HEK293 (cell line): ENCODE measurements around the gene MYO5C.
"Not testable (repeated sequence)": the region's sequence is repeated elsewhere in the genome, so short reads cannot be mapped to it uniquely, and the experiment has no call there.

Source experiments
- CTCF ChIA-PET: fragments of 350-600 bp; formaldehyde crosslinking; extraction: SDS; loops from one replicate; lab custom pipeline; 2021; ENCODE audit warnings: antibody characterized with exemption; lab: Yijun Ruan, JAX
- POLR2A ChIA-PET: fragments of 300-600 bp; formaldehyde crosslinking; extraction: SDS; loops from one replicate; lab custom pipeline; 2020; ENCODE audit warnings: antibody characterized with exemption, inconsistent platforms; lab: Yijun Ruan, JAX
- H3K27ac ChIP-seq: fragments of 200-500 bp; sonication (Bioruptor generic); 2 replicates; pipeline ENCODE4 v1.5.1; 2014; ENCODE audit warnings: low read depth, low read length, control low read depth, inconsistent platforms; ENCODE audit errors: extremely low read depth
- H3K36me3 ChIP-seq, 2 experiments: fragments of 200-500 bp in 1 of 2; sonication (Bioruptor generic) in 1 of 2; 1 replicate in 1 of 2; 2 replicates in 1 of 2; pipeline ENCODE4 v1.5.1; 2014 to 2017; ENCODE audit warnings: inconsistent platforms in 2 of 2, low read length in 2 of 2; ENCODE audit not compliant: control insufficient read depth in 2 of 2, insufficient read depth in 1 of 2
- H3K4me1 ChIP-seq: fragments of 200-500 bp; sonication (Bioruptor generic); 2 replicates; pipeline ENCODE4 v1.5.1; 2014; ENCODE audit warnings: mild to moderate bottlenecking, low read length, inconsistent platforms; ENCODE audit not compliant: control insufficient read depth, insufficient read depth
- H3K4me3 ChIP-seq: 2 replicates; pipeline ENCODE4 v1.5.1; 2011; ENCODE audit warnings: low read depth, mild to moderate bottlenecking, control low read depth, low read length, moderate library complexity
- H3K9me3 ChIP-seq: fragments of 200-500 bp; sonication (Bioruptor generic); 2 replicates; pipeline ENCODE4 v1.5.1; 2014; ENCODE audit warnings: low read depth, low read length, inconsistent platforms; ENCODE audit not compliant: control insufficient read depth, insufficient read depth
- HOXC10 ChIP-seq: sonication (generic); formaldehyde crosslinking; IDR thresholded peaks from 2 replicates; pipeline ENCODE4 v1.8.1; 2023; ENCODE audit warnings: mild to moderate bottlenecking, missing genetic modification reagents
- OVOL3 ChIP-seq: fragments of 450-650 bp; formaldehyde crosslinking; IDR thresholded peaks from 2 replicates; pipeline ENCODE4 v1.5.1; 2016; ENCODE audit warnings: missing biosample characterization, missing genetic modification characterization
- SP3 ChIP-seq: fragments of 450-650 bp; formaldehyde crosslinking; IDR thresholded peaks from 2 replicates; pipeline ENCODE4 v1.5.1; 2016; ENCODE audit warnings: missing biosample characterization, missing genetic modification characterization
- ZBTB17 ChIP-seq: fragments of 450-650 bp; formaldehyde crosslinking; IDR thresholded peaks from 2 replicates; pipeline ENCODE4 v1.5.1; 2016; ENCODE audit warnings: missing biosample characterization, missing genetic modification characterization
- ZFHX2 ChIP-seq: fragments of 450-650 bp; formaldehyde crosslinking; conservative IDR thresholded peaks from 2 replicates; pipeline ENCODE4 v1.5.1; 2016; ENCODE audit warnings: missing biosample characterization, missing genetic modification characterization
- ZIC2 ChIP-seq: fragments of 450-650 bp; formaldehyde crosslinking; IDR thresholded peaks from 2 replicates; pipeline ENCODE4 v1.5.1; 2016; ENCODE audit warnings: missing biosample characterization, missing genetic modification characterization
- ZNF133 ChIP-seq: fragments of 450-650 bp; formaldehyde crosslinking; IDR thresholded peaks from 2 replicates; pipeline ENCODE4 v1.5.1; 2016; ENCODE audit warnings: missing biosample characterization, missing genetic modification characterization
- ZNF174 ChIP-seq: fragments of 450-650 bp; formaldehyde crosslinking; IDR thresholded peaks from 2 replicates; pipeline ENCODE4 v1.5.0; 2017; ENCODE audit warnings: missing biosample characterization, mild to moderate bottlenecking, missing genetic modification characterization
- ZNF19 ChIP-seq: fragments of 450-650 bp; formaldehyde crosslinking; IDR thresholded peaks from 2 replicates; pipeline ENCODE4; 2016; ENCODE audit warnings: missing biosample characterization, missing genetic modification characterization, low read depth
- ZNF2 ChIP-seq: fragments of 450-650 bp; formaldehyde crosslinking; IDR thresholded peaks from 2 replicates; pipeline ENCODE4 v1.5.1; 2016; ENCODE audit warnings: missing biosample characterization, missing genetic modification characterization
- ZNF202 ChIP-seq: fragments of 450-650 bp; formaldehyde crosslinking; IDR thresholded peaks from 2 replicates; pipeline ENCODE4 v1.5.1; 2016; ENCODE audit warnings: missing biosample characterization, missing genetic modification characterization, borderline replicate concordance
- ZNF514 ChIP-seq: fragments of 450-650 bp; formaldehyde crosslinking; IDR thresholded peaks from 2 replicates; pipeline ENCODE4 v1.5.1; 2016; ENCODE audit warnings: missing biosample characterization, missing genetic modification characterization
- ZNF600 ChIP-seq: fragments of 450-650 bp; formaldehyde crosslinking; IDR thresholded peaks from 2 replicates; pipeline ENCODE4 v1.5.1; 2016; ENCODE audit warnings: missing biosample characterization, missing genetic modification characterization
- ZNF629 ChIP-seq: fragments of 450-650 bp; formaldehyde crosslinking; IDR thresholded peaks from 2 replicates; pipeline ENCODE4 v1.5.1; 2017; ENCODE audit warnings: missing biosample characterization, missing genetic modification characterization
- ZNF701 ChIP-seq: fragments of 450-650 bp; formaldehyde crosslinking; IDR thresholded peaks from 2 replicates; pipeline ENCODE4 v1.5.1; 2016; ENCODE audit warnings: missing biosample characterization, missing genetic modification characterization
- ZNF707 ChIP-seq: fragments of 450-650 bp; formaldehyde crosslinking; IDR thresholded peaks from 2 replicates; pipeline ENCODE4 v1.5.1; 2016; ENCODE audit warnings: missing biosample characterization, missing genetic modification characterization
- ZNF747 ChIP-seq: fragments of 450-650 bp; formaldehyde crosslinking; IDR thresholded peaks from 2 replicates; pipeline ENCODE4 v1.5.1; 2016; ENCODE audit warnings: missing biosample characterization, missing genetic modification characterization
- ZNF76 ChIP-seq: fragments of 450-650 bp; formaldehyde crosslinking; IDR thresholded peaks from 2 replicates; pipeline ENCODE4; 2016; ENCODE audit warnings: low read depth, missing biosample characterization, missing genetic modification characterization, borderline replicate concordance
- ZSCAN16 ChIP-seq: fragments of 450-650 bp; formaldehyde crosslinking; IDR thresholded peaks from 2 replicates; pipeline ENCODE4 v1.5.1; 2016; ENCODE audit warnings: missing biosample characterization, missing genetic modification characterization
- ZXDB ChIP-seq: fragments of 450-650 bp; formaldehyde crosslinking; IDR thresholded peaks from 2 replicates; pipeline ENCODE4 v1.5.1; 2016; ENCODE audit warnings: missing biosample characterization, missing genetic modification characterization
- TF ChIP-seq, protein P1 (sequence below): fragments of 450-650 bp; formaldehyde crosslinking; IDR thresholded peaks from 2 replicates; pipeline ENCODE4 v1.5.0; 2017; ENCODE audit warnings: missing biosample characterization, missing genetic modification characterization, borderline replicate concordance
- TF ChIP-seq, protein P2 (sequence below): fragments of 450-650 bp; formaldehyde crosslinking; IDR thresholded peaks from 2 replicates; pipeline ENCODE4 v1.5.1; 2016; ENCODE audit warnings: missing biosample characterization, missing genetic modification characterization, borderline replicate concordance

MYO5C gene

DNA sequence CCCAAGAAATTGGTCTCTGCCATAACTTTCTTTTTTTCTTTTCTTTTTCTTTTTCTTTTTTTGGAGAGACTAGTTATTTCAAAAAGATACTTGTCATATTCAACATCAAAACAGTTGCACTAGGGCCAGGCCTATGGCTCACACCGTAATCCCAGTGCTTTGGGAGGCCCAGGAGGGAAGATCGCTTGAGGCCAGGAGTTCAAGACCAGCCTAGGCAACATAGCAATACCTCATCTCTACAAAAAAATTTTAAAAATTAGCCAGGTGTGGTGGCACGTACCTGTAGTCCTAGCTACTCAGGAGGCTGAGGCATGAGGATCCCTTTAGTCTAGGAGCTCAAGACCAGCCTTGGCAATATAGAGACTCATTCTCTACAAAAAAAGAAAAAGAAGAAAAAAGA lies 55.4 kb downstream of the MYO5C start:
- POLR2A ChIA-PET = no interaction called here
- TF ChIP-seq ZNF19 (no peak), ZNF629 (tag by site-specific recombination) (no peak), ZBTB17 (tag by site-specific recombination) (no peak), ZNF202 (tag by site-specific recombination) (no peak), ZNF174 (tag by site-specific recombination) (no peak), ZNF600 (tag by site-specific recombination) (no peak), ZNF747 (no peak), ZFHX2 (tag by site-specific recombination) (no peak), ZNF701 (no peak)
- TF ChIP-seq, protein P1, sequence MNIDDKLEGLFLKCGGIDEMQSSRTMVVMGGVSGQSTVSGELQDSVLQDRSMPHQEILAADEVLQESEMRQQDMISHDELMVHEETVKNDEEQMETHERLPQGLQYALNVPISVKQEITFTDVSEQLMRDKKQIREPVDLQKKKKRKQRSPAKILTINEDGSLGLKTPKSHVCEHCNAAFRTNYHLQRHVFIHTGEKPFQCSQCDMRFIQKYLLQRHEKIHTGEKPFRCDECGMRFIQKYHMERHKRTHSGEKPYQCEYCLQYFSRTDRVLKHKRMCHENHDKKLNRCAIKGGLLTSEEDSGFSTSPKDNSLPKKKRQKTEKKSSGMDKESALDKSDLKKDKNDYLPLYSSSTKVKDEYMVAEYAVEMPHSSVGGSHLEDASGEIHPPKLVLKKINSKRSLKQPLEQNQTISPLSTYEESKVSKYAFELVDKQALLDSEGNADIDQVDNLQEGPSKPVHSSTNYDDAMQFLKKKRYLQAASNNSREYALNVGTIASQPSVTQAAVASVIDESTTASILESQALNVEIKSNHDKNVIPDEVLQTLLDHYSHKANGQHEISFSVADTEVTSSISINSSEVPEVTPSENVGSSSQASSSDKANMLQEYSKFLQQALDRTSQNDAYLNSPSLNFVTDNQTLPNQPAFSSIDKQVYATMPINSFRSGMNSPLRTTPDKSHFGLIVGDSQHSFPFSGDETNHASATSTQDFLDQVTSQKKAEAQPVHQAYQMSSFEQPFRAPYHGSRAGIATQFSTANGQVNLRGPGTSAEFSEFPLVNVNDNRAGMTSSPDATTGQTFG = no peak
- TF ChIP-seq, all 188 proteins: peak for 0
- H3K9me3 ChIP-seq = no peaks in the 10 kb centered on the region
- H3K4me3 ChIP-seq = no peak overlapping the region
- H3K4me1 ChIP-seq = no peaks in the 10 kb centered on the region
- CTCF ChIA-PET = interaction anchor here (0.7 to 1.6 kb wide), 3 partner anchors 10 to 17 kb away, joined by 4 to 5 read pairs (median 5); no protein-coding TSS in a partner anchor
- no peak overlapping the region for H3K27ac ChIP-seq
- peaks cover 0 to 76% of the 10 kb centered on the region in 2 experiments; a peak in 2 of 3 replicates for H3K36me3 ChIP-seq

DNA sequence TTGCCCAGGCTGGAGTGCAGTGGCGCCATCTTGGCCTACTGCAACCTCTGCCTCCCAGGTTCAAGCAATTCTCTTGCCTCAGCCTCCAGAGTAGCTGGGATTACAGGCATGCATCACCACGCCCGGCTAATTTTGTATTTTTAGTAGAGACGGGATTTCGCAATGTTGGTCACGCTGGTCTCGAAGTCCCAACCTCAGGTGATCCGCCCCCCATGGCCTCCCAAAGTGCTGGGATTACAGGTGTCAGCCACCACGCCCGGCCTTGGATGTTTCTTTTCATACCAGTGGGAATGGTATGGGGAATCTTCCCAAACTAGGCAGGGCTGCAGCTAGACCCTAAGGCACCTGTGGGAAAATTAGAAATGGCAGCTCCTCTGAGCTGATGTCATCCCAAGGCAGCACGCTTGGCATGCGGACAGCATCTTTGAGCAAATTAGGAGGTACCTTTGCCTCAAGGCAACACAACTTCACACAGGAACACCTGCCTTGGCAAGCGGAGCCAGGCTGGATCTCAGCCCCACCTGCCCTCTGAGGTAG lies 56.5 kb downstream of the MYO5C start:
- H3K4me3 ChIP-seq, H3K4me1 ChIP-seq, POLR2A ChIA-PET, H3K9me3 ChIP-seq, CTCF ChIA-PET, H3K27ac ChIP-seq: not testable (repeated sequence)
- H3K36me3 ChIP-seq = peaks cover 0 to 75% of the 10 kb centered on the region in 2 experiments; a peak in 2 of 3 replicates

DNA sequence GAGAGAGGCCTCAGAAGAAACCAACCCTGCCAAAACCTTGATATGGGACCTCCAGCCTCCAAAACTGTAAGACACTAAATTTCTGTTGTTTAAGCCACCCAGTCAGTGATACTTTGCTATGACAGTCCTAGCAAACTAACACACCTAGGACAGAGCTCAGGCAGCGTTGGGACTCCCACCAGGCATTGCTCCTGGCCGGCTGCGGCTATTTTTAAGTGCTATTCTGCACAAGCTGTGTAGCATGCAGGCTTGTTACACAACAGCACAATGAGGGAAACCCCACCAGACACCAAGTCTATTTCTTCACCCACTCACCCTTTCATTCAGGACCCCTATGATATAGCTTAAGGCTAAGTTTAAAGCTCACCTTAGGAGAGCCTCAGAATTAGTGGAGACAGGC lies 57.5 kb downstream of the MYO5C start:
- POLR2A ChIA-PET = no interaction called here
- no peak overlapping the region for H3K27ac ChIP-seq
- H3K4me3 ChIP-seq = no peak overlapping the region
- no peak for TF ChIP-seq ZSCAN16 (tag by site-specific recombination)
- no peak for TF ChIP-seq ZNF514 (tag by site-specific recombination)
- TF ChIP-seq ZNF707 = no peak
- TF ChIP-seq ZFHX2 (tag by site-specific recombination) = no peak
- no peak for TF ChIP-seq SP3 (tag by site-specific recombination)
- TF ChIP-seq ZNF2 (tag by site-specific recombination) = no peak
- no peak for TF ChIP-seq ZNF133 (tag by site-specific recombination)
- no peak for TF ChIP-seq OVOL3 (tag by site-specific recombination)
- TF ChIP-seq ZXDB (tag by site-specific recombination) = no peak
- TF ChIP-seq, protein P1 = no peak
- TF ChIP-seq ZIC2 (tag by site-specific recombination) = no peak
- TF ChIP-seq HOXC10 = no peak
- TF ChIP-seq, protein P2, sequence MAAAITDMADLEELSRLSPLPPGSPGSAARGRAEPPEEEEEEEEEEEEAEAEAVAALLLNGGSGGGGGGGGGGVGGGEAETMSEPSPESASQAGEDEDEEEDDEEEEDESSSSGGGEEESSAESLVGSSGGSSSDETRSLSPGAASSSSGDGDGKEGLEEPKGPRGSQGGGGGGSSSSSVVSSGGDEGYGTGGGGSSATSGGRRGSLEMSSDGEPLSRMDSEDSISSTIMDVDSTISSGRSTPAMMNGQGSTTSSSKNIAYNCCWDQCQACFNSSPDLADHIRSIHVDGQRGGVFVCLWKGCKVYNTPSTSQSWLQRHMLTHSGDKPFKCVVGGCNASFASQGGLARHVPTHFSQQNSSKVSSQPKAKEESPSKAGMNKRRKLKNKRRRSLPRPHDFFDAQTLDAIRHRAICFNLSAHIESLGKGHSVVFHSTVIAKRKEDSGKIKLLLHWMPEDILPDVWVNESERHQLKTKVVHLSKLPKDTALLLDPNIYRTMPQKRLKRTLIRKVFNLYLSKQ (tag by site-specific recombination) = no peak
- no peak for TF ChIP-seq ZNF76
- TF ChIP-seq, all 188 proteins: peak for 0
- no peaks in the 10 kb centered on the region for H3K4me1 ChIP-seq
- no peaks in the 10 kb centered on the region for H3K9me3 ChIP-seq
- H3K36me3 ChIP-seq = peaks cover 0 to 74% of the 10 kb centered on the region in 2 experiments; a peak in 2 of 3 replicates
- CTCF ChIA-PET = interaction anchor here (0.5 to 2.7 kb wide), 2 partner anchors 11 to 497 kb away, joined by 3 to 10 read pairs; no protein-coding TSS in a partner anchor
